Tibial artery (tissue), 4 donors: Measurements from ENCODE around the gene AP5Z1.

Experiments used
- DNase-seq, 2 donors: peaks; one replicate each; pipeline ENCODE4 v3.0.0-alpha.2; 2019
- H3K27ac ChIP-seq, 2 donors: fragments of 200-600 bp; sonication (generic) in 1 of 2; 1 replicate in 1 of 2; 2 replicates in 1 of 2; pipeline ENCODE4 v1.5.1; 2018 to 2019; ENCODE audit warnings: mild to moderate bottlenecking in 1 of 2
- H3K27me3 ChIP-seq, 2 donors: fragments of 200-600 bp; sonication (generic) in 1 of 2; one replicate each; pipeline versions ENCODE4 v1.5.1 to v1.6.0; 2016 to 2019
- H3K36me3 ChIP-seq, 3 donors: fragments of 200-600 bp; sonication (generic) in 2 of 3; one replicate each; pipeline ENCODE4 v1.5.1; 2016 to 2019; ENCODE audit warnings: mild to moderate bottlenecking in 2 of 3
- H3K4me1 ChIP-seq, 4 donors: fragments of 200-600 bp; sonication (generic) in 2 of 4; 1 replicate in 3 of 4; 2 replicates in 1 of 4; pipeline ENCODE4 v1.5.1; 2016 to 2019
- H3K4me3 ChIP-seq, 2 donors: fragments of 200-600 bp; sonication (generic) in 1 of 2; 1 replicate in 1 of 2; 2 replicates in 1 of 2; pipeline ENCODE4 v1.5.1; 2018 to 2019; ENCODE audit warnings: mild to moderate bottlenecking in 2 of 2
- H3K9me3 ChIP-seq, 3 donors: fragments of 200-600 bp; sonication (generic) in 1 of 3; one replicate each; pipeline ENCODE4 v1.5.1; 2016 to 2019
- intact Hi-C: fragments of 100-400 bp; cut with DNase I; formaldehyde crosslinking; loops from one replicate; pipeline ENCODE4 v1.15.0; 2023; ENCODE audit warnings: low total_unique reads
- TF ChIP-seq, protein P1 (sequence below), 2 experiments: fragments of 200-600 bp in 1 of 2; fragments of 450-650 bp in 1 of 2; IDR thresholded peaks; one replicate each; pipeline ENCODE4 v1.5.1; 2017 to 2019; ENCODE audit warnings: antibody characterized with exemption in 2 of 2, mild to moderate bottlenecking in 1 of 2, moderate library complexity in 1 of 2

Gene AP5Z1

DNA sequence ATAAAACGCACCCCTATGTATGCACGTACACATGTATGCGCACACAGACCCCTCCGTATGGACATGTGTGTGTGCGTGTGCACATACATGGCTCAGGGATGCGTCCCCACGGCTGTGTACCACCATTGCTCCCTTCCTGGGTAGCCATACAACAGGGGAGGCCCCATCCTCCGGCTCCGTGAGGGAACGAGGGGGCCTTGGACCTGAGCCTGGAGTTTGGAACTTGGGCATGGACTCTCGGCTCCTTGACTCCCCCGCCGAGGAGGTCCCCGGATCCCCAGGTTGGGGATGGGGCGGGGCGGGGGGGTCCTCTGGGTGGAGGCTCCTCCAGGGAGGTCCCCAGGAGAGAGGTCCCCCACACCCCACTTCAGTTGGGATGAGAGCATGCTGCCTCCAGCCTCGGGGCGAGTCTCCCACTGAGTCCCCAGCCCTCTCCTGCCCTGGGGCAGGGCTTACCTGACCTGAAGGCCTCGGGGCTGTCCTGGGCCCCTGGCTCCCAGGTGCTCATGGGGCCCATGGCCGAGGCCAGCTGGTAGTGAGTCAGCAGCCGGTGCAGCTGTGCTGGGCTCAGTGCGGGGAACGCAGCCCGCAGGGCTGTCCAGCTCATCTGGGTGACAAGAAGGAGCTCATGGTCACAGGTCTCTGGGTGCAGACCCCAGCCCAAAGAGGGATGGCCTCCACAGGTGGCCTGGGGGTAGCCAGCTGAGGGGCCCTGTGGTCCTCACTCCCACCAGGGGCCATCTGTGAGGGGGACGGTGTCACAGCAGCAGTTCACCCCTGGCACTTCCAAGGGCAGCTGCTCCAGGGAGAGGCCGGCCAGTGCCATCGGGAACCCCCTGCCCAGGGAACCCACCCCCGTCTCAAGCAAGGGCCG is 29.9 kb downstream of the AP5Z1 start:
- Histone ChIP-seq H3K36me3 (peaks cover 0 to 6% (median 0%) of the 10 kb centered on the region in 3 donors), H3K27me3 (no peaks in the 10 kb centered on the region), H3K4me1 (no peaks in the 10 kb centered on the region), H3K4me3 (no peak overlapping the region), H3K9me3 (no peaks in the 10 kb centered on the region), H3K27ac (no peak overlapping the region)
- intact Hi-C loops: no loop called here
- no peak for DNase-seq
- TF ChIP-seq, protein P1, sequence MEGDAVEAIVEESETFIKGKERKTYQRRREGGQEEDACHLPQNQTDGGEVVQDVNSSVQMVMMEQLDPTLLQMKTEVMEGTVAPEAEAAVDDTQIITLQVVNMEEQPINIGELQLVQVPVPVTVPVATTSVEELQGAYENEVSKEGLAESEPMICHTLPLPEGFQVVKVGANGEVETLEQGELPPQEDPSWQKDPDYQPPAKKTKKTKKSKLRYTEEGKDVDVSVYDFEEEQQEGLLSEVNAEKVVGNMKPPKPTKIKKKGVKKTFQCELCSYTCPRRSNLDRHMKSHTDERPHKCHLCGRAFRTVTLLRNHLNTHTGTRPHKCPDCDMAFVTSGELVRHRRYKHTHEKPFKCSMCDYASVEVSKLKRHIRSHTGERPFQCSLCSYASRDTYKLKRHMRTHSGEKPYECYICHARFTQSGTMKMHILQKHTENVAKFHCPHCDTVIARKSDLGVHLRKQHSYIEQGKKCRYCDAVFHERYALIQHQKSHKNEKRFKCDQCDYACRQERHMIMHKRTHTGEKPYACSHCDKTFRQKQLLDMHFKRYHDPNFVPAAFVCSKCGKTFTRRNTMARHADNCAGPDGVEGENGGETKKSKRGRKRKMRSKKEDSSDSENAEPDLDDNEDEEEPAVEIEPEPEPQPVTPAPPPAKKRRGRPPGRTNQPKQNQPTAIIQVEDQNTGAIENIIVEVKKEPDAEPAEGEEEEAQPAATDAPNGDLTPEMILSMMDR (IDR thresholded peaks at IDR 0.05): no peak

DNA sequence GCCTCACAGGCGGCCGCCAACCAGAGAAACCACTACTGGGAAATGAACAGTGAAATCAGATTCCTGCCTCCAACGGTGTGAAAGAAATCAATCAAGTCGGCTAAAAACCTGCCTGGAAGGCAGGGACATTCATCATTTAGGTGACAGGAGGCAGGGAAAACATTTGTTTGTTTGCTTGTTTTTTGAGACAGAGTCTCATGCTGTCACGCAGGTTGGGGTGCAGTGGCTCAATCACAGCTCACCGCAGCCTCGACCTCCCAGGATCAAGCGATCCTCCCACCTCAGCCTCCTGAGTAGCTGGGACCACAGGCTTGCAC is 30.5 kb downstream of the AP5Z1 start:
- no peak for DNase-seq
- Histone ChIP-seq H3K4me3 (no peak overlapping the region), H3K36me3 (peaks cover 0 to 9% (median 0%) of the 10 kb centered on the region in 3 donors), H3K27me3 (no peaks in the 10 kb centered on the region), H3K27ac (no peak overlapping the region), H3K4me1 (no peaks in the 10 kb centered on the region), H3K9me3 (no peaks in the 10 kb centered on the region)
- intact Hi-C loops: no loop called here
- TF ChIP-seq, protein P1 (IDR thresholded peaks at IDR 0.05): no peak

DNA sequence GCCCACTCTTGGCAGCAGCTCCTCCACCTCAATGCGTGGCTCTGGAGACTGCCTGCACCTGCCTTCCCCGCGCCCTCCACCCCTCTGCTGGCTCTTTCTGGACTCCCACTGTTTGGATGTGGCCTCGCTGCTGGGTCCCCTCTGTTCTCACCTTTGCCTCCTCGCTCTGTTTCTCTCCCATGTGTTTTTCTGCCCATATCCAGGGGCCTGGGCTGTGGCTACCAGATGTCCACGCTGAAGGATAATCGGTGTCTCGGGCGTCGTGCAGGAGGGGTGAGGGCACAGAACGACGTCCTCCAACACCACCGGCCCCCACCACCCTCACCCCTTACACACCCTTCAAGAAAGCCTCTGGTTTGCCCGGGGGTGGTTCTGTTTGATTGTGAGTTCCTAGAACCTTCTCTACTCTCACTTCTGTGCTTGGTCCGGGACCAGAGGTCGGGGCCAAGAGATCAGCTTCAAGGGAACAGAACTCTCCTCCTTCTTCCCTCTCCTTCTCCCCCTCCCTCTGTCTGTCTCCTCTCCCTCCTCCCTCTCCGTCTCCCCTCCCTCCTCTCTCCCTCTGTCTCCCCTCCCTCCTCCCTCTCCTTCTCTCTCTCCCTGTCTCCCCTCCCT is 31.7 kb downstream of the AP5Z1 start:
- no peaks in the 10 kb centered on the region for H3K27me3 ChIP-seq
- intact Hi-C loops: no loop called here
- H3K4me3 ChIP-seq: no peak overlapping the region
- H3K9me3 ChIP-seq: no peaks in the 10 kb centered on the region
- DNase-seq: no peak
- no peaks in the 10 kb centered on the region for H3K4me1 ChIP-seq
- TF ChIP-seq, protein P1 (IDR thresholded peaks at IDR 0.05): no peak
- peaks cover 0 to 9% (median 0%) of the 10 kb centered on the region in 3 donors for H3K36me3 ChIP-seq
- no peak overlapping the region for H3K27ac ChIP-seq

DNA sequence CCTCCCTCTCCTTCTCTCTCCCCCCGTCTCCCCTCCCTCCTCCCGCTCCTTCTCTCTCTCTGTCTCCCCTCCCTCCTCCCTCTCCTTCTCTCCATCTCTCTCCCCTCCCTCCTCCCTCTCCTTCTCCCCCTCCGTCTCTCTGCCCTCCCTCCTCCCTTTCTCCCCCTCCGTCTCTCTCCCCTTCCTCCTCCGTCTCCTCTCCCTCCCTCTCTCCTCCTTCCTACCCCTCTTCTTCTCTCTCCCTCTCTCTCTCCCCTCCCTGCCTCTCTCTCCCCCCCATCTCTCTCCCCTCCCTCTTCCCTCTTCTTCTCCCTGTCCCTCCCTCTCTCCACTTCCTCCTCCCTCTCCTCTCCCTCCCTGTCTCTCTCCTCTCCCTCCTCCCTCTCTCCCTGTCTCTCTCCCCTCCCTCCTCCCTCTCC is 32.2 kb downstream of the AP5Z1 start:
- intact Hi-C loops: no loop called here
- H3K4me1 ChIP-seq: no peaks in the 10 kb centered on the region
- H3K36me3 ChIP-seq: peaks cover 0 to 9% (median 0%) of the 10 kb centered on the region in 3 donors
- H3K27ac ChIP-seq: no peak overlapping the region
- DNase-seq: no peak
- H3K4me3 ChIP-seq: no peak overlapping the region
- H3K9me3 ChIP-seq: no peaks in the 10 kb centered on the region
- TF ChIP-seq, protein P1 (IDR thresholded peaks at IDR 0.05): no peak
- no peaks in the 10 kb centered on the region for H3K27me3 ChIP-seq

DNA sequence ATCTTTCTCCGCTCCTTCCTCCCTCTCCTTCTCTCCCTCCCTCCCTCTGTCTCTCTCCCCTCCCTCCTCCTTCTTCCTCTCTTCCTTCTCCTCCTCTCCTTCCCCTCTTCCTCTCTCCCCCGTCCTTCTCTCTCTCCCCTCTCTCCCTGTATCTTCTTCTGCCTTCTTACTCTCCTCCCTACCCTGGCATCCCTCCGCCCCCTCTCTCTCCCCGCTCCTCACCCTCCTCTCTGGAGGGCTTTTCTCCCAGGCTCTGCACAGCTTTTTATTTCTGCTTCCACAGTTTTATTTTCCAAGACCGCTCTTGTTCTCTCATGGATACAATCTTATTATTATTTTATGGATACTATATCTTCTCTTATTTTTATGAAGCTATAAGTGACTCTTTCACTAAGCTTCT is 32.6 kb downstream of the AP5Z1 start:
- H3K27me3 ChIP-seq: no peaks in the 10 kb centered on the region
- intact Hi-C loops: no loop called here
- no peak overlapping the region for H3K27ac ChIP-seq
- TF ChIP-seq, protein P1 (IDR thresholded peaks at IDR 0.05): no peak
- no peak overlapping the region for H3K4me3 ChIP-seq
- no peak for DNase-seq
- H3K36me3 ChIP-seq: peaks cover 0 to 9% (median 0%) of the 10 kb centered on the region in 3 donors
- no peaks in the 10 kb centered on the region for H3K4me1 ChIP-seq
- H3K9me3 ChIP-seq: no peaks in the 10 kb centered on the region
